CD4-positive, alpha-beta T cell treated with Interleukin-4 for 1 hour (primary cell): ENCODE data around the gene UBE2QL1.
"Not testable (repeated sequence)": the region's sequence is repeated elsewhere in the genome, so short reads cannot be mapped to it uniquely, and the experiment has no call there.

Source experiments
- DNase-seq, 2 donors: peaks; one replicate each; pipeline ENCODE4 v3.0.0-alpha.2; 2020 to 2022

UBE2QL1 gene

GRCh38 chr5:6501701-6502100 lies 53.0 kb downstream of the UBE2QL1 start:
- DNase-seq: no peak

- DNase-seq: no peak
Observed at GRCh38 chr5:6502421-6502820, 53.8 kb downstream of the UBE2QL1 start.

GRCh38 chr5:6503342-6503741 lies 54.7 kb downstream of the UBE2QL1 start:
- DNase-seq: no peak

- no peak for DNase-seq
Observed at GRCh38 chr5:6504677-6505415, 56.2 kb downstream of the UBE2QL1 start.

- no peak for DNase-seq
Observed at GRCh38 chr5:6505416-6505755, 56.7 kb downstream of the UBE2QL1 start.

- DNase-seq: no peak
Observed at GRCh38 chr5:6505783-6506557, 57.3 kb downstream of the UBE2QL1 start.

- no peak for DNase-seq
Observed at GRCh38 chr5:6506611-6507010, 58.0 kb downstream of the UBE2QL1 start.

- DNase-seq: no peak
Observed at GRCh38 chr5:6508931-6509330, 60.3 kb downstream of the UBE2QL1 start.

GRCh38 chr5:6510132-6510531 lies 61.5 kb downstream of the UBE2QL1 start:
- DNase-seq: no peak

- no peak for DNase-seq
Observed at GRCh38 chr5:6510973-6511372, 62.3 kb downstream of the UBE2QL1 start.

GRCh38 chr5:6515812-6516211 lies 67.2 kb downstream of the UBE2QL1 start:
- not testable (repeated sequence) for DNase-seq

GRCh38 chr5:6516823-6517222 lies 68.2 kb downstream of the UBE2QL1 start:
- DNase-seq: no peak

- no peak for DNase-seq
Observed at GRCh38 chr5:6517510-6517909, 68.9 kb downstream of the UBE2QL1 start.

GRCh38 chr5:6518298-6519057 lies 69.8 kb downstream of the UBE2QL1 start:
- no peak for DNase-seq

GRCh38 chr5:6520201-6520600 lies 71.5 kb downstream of the UBE2QL1 start:
- DNase-seq: no peak

- DNase-seq: no peak
Observed at GRCh38 chr5:6522331-6522730, 73.7 kb downstream of the UBE2QL1 start.

GRCh38 chr5:6522923-6523322 lies 74.3 kb downstream of the UBE2QL1 start:
- DNase-seq: no peak

- no peak for DNase-seq
Observed at GRCh38 chr5:6525422-6525821, 76.8 kb downstream of the UBE2QL1 start.

GRCh38 chr5:6525910-6526309 lies 77.3 kb downstream of the UBE2QL1 start:
- no peak for DNase-seq

GRCh38 chr5:6527749-6528455 lies 79.2 kb downstream of the UBE2QL1 start:
- no peak for DNase-seq

GRCh38 chr5:6535594-6535993 lies 86.9 kb downstream of the UBE2QL1 start:
- DNase-seq: no peak

GRCh38 chr5:6539060-6539459 lies 90.4 kb downstream of the UBE2QL1 start:
- no peak for DNase-seq
